ACHN (cell line): ENCODE measurements around the gene NPHP4.

Experiments used
- DNase-seq: peaks from one replicate; pipeline ENCODE4 v3.0.0-alpha.2; 2015
- in situ Hi-C: cut with HindIII; loops from 2 replicates; pipeline ENCODE4 v1.10.0; 2017; ENCODE audit warnings: low sequenced_read_pairs, low pct_ligation_motif_present, low pct_unique_long_range_greater_than_20kb

The NPHP4 gene

GRCh38 chr1:5995871-5996630 lies 3.8 kb upstream of the NPHP4 start:
- in situ Hi-C loops, result no loop called here

GRCh38 chr1:5994713-5995621 lies 2.7 kb upstream of the NPHP4 start:
- in situ Hi-C loops, result no loop called here
- DNase-seq, result no peak

More at GRCh38 chr1:5995871-5996630, 3.8 kb upstream of the NPHP4 start:
- DNase-seq, result no peak

- in situ Hi-C loops, result no loop called here
- no peak for DNase-seq
Observed at GRCh38 chr1:5993556-5994491, 1.6 kb upstream of the NPHP4 start.

DNA sequence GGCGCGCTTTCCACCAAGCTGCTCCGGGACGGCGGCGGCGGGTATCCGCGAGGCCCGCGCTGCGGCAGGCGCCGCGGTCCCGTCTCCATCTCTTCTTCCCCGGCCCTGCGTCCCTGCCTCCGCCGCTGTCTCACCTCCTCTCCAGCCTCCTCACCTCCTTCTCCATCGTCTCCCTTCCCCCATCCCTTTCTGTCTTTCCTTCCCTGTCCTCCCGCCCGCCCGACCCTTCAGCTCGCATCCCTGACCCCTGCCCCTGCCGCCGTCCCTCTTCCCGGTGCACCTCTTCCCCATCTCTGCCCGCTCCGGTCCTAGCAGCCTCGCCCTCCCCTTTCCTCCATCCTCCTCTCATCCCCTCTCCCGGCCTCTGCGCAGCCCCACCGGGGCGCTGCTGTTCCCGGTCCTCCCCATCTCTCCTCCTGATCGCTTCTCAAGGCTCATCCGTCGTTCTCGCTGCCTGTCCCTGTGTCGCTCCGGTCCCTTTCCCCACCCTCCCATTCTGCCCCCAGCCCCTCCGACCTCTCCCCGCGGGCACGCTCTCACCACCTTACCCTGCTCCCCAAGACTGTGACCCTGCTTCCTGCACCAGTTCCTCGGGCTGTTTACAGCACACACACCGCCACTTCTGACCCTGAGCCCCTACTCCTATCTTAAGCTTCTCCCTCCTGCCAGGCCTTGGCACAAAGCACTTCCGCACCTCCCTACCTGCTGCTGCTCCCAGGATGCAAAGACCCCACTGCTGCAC lies 760 bp upstream of the NPHP4 start:
- DNase-seq, result peak; percentile 7

DNA sequence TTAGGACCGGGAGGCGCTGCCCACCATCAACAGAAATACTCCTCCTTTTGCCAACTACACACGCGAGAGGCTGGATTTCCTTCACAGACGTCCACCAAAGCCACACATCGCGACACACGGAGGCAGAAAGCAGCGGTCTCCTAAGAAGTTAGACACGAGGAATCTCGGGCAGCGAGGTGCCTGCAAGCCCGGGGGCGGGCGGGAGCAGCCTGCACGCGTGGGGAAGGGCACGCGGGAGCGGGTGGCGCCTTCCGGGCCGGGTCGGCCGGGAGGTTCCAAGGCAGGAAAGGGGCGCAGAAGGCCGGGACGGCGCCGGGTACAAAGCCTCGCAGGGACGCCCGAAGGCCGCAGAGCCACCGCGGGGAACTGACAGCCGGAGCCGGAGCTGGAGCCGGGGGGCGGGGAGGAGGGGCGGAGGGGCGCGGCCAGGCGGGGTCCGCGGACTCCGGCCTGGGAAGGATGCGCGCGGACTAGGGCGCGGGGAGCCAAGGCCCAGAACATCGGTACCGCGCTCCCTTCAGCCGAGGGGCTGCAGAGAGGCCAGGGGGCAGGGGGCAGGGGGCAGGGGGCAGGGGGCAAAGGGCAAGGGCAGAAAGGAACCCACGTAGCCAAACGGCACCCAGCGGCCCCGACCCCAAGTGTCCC lies 722 bp downstream of the NPHP4 start:
- in situ Hi-C loops, result no loop called here
- DNase-seq, result peak; percentile 23

More for the DNA sequence above, 760 bp upstream of the NPHP4 start:
- in situ Hi-C loops, result no loop called here

DNA sequence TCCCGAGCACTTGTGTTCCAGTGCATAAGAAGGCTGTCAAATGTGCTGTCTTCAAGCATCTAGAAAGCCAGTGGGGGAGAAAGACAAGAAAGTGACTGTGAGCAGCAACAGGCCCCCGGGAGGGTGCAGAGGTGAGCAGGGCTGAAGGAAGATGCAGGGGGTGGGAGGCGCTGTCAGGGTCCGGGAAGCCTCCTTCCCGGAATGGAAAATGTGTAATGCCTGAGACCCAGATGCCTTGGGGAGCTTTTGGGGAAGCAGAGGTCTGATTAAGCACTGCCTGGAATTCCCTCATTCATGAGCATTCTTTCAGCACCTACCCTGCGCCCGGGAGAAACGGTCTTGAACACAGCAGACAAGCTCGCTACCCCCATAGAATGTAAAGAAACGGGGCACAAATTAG lies 1.3 kb downstream of the NPHP4 start:
- in situ Hi-C loops, result no loop called here
- no peak for DNase-seq

DNA sequence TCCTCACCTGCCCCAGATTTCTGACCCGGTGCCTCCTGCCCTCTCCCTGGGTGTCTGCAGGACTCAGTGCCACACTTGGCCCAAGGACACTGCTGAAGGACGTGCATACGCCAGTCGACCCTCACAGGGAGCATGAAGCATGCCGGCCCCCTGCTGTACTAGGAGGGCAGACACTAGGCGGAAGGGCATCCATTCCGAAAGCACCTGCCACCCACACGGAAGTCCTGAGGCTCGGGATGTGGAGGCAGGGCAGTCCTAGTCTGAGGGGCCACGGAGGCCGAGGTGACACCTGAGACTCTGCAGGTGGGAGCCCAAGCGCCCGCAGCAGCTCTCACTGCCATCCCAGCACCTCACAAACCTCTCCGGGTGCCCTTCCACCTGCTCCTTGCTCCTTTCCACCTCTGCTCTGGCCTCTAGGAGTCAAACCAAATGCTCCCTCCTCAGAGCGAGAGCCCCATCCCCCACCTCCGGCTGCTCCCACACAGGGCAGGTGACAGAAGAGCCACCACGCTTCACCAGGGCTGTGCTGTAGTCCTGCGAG lies 2.4 kb downstream of the NPHP4 start:
- DNase-seq, result no peak
- in situ Hi-C loops, result no loop called here

- DNase-seq, result no peak
- in situ Hi-C loops, result no loop called here
Observed at GRCh38 chr1:5989286-5989605, 3.0 kb downstream of the NPHP4 start.

DNA sequence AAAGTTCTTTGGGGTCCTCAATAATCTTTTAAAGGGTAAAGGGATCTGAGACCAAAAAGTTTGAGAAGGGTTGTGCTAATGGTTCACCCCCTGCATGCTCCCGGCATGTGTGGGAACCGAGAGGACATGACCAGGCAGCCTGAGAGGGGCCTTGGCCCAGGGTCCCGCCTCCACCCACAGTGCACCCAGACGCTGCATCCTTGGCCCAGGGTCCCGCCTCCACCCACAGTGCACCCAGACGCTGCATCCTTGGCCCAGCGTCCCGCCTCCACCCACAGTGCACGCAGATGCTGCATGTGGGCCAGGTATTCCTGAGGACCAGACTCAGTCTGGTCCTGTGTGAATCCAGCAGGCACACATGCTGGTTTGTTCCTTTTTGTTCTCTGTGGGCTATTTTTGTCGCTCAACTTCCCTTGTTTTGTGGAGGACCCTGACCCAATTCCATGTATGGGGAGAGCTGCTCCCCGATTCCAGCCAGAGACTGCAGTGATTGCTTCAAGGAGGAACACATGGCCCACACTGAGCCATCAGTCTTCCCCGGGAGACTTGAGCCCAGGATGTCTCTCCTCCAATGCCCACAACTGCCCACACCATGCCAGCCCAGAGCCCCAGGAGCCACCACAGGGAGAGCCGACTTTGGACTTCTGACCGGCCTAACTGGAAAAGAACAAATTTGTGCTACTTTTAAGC lies 3.5 kb downstream of the NPHP4 start:
- no peak for DNase-seq

DNA sequence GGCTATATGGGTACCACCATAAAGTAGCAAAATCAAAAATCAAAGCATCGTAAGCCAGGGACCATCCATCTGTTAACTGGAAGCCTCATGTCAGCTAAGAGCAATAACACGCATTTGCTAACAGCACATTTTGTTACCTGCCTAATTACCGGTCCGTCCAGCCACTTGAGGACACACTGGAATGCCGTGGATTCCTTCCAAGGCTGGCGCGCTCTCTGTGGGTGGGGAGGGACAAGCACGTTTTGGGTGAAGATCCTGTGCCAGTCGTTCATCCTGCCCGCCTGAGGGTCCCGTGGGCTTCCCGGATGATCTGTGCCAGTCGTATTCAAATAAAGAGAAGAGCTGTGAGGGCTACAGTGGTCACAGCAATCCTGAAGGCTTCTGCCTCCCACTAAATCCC lies 6.2 kb downstream of the NPHP4 start:
- in situ Hi-C loops, result no loop called here

More for the DNA sequence above, 3.5 kb downstream of the NPHP4 start:
- in situ Hi-C loops, result no loop called here

DNA sequence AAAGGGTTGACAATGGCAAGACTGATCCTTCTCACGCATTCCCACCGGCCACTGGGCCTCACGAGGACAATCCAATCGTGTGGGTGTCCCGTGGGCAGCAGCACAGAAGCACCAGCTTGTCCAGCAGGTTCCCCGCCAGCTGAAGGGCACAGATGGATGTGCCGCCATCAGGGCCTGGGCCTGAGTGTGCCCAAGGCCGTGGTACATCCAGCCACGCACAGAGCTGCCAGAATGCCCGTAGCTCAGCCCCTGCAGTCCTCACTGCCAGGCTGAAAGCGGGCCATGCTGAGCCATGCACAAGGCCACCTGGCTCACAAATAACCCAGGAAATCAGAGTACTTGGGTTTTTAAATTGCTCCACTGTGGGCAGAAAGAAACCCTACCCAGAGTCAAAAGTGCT lies 7.0 kb downstream of the NPHP4 start:
- in situ Hi-C loops, result no loop called here
- no peak for DNase-seq

More for the DNA sequence above, 6.2 kb downstream of the NPHP4 start:
- no peak for DNase-seq

DNA sequence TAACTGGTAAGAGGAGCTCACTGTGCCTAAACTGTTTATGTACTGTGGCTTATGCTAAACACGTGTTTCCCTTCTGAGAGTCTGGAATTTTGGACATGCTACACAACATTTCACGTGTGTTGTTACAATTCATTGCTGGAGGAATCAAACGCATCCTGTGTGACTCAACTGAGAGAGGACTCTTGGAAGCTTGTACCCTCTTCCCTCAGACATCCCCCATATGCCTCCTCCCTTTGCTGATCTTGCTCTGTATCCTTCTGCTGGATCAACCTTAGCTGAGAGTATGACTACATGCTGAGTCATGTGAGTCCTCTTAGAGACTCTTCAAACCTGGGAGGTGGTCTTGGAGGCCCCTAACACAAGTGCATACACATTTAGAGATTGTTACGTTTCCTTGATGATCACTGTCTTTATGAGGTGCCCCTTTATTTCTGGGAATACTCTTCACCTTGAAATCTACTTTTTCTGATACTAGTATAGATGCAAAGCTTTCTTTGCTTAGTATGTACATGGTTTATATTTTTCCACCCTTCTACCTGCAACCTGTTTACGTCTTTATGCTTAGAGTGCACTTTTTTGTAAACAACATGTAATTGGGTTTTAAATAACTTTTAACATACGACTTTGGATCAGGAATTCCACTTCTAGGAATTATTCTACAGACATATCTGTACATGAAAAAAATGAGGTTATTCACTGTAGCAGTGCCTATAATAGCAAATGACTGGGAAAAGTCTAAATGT lies 8.7 kb downstream of the NPHP4 start:
- in situ Hi-C loops, result no loop called here
- DNase-seq, result peak; percentile 18

DNA sequence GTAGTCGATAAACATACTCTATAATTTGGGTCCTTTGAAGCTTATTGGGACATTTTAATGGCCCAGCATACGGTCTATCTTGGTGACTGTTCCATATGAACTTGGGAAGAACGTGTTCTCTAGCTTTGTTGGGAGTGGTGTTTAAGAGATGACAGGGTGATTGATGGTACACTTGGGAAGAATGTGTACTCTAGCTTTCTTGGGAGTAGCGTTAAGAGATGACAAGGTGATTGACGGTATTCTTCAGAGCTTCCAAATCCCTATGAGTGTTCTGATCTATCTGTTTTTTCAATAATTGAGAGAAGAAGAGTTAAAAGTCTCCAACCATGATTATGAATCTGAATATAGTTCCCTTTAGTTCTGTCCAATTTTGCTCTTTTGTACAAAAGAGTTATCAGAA lies 9.4 kb downstream of the NPHP4 start:
- no peak for DNase-seq
- in situ Hi-C loops, result no loop called here

DNA sequence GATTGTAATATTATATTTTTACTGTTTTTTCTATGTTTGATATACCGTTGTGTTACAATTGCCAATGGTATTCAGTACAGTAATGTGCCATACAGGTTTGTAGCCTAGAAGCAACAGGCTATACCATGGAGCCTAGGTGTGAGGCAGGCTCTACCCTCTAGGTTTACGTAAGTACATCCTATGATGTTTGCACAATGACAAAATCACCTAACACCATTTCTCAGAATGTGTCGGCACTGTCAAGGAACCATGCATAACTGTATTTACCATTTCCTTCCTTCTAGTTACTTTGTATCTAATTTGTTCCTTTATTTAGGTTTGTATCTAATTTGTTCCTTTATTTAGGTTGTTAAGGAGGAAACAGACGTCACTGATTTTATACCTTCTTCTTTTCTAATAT lies 9.9 kb downstream of the NPHP4 start:
- in situ Hi-C loops, result no loop called here
- DNase-seq, result no peak

GRCh38 chr1:5981009-5981380 lies 11.2 kb downstream of the NPHP4 start:
- in situ Hi-C loops, result no loop called here
- no peak for DNase-seq

DNA sequence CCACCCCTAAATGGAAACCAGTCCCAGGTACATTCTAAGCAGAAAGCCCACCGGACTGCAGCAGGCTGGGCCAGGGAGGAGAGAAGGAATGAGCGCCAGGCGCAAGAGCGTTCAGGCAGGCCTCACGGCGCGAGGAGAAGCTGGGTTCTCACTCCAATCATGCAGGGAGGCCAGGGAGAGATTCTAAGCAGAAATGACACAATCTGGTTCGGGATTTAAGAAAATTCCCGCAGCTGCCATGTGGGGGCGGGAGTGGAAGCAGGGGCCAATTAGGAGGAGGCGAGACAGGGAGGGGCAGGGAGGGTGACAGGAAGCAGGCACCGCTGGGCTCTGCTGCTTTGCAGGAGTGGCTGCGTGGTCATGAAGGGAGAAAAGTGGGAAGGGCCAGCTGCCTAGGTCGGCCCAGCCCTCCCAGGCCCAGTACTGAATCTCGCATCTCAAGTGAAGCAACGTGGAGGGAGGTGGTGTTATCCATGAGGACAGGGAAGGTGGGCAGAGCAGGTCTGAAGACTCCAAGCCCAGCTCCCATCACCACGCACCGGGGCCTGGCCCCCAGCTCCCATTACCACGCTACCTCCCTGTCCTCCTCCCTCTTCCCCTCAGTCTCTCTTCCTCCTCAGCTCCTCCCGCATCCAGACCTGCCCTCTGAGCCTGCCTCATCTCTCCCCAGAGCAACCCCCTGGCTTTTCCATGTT lies 11.8 kb downstream of the NPHP4 start:
- peak; percentile 25 for DNase-seq
- in situ Hi-C loops, result no loop called here
